OCI-LY3 (cell line): Measurements from ENCODE around the gene ETV6.

Experiments
- CTCF ChIP-seq: fragments of 200-600, 300-600 bp; sonication (generic); IDR thresholded peaks from 2 replicates; pipeline ENCODE4 v1.5.1; 2014; ENCODE audit warnings: antibody characterized with exemption, low read length, low read depth
- EZH2phosphoT487 ChIP-seq: fragments of 200-600 bp; shearing (Covaris generic); IDR thresholded peaks from 2 replicates; pipeline ENCODE4 v1.6.1; 2018; ENCODE audit warnings: antibody characterized with exemption, mixed run types, low read depth

- TF ChIP-seq CTCF (no peak), EZH2phosphoT487 (no peak)
Observed at GRCh38 chr12:11927286-11927935, 277.9 kb downstream of the ETV6 start.
